Heart left ventricle (tissue), 13 donors: ENCODE measurements around the gene LRMDA.

Experiments
- POLR2A ChIP-seq, 2 donors: fragments of 450-650 bp; IDR thresholded peaks; one replicate each; pipeline ENCODE4 v1.6.1; 2017; ENCODE audit warnings: antibody characterized with exemption in 2 of 2, mild to moderate bottlenecking in 2 of 2, moderate library complexity in 2 of 2
- TF ChIP-seq, protein P1 (sequence below), 12 donors: fragments of 200-600 bp; sonication (generic) in 4 of 12; IDR thresholded peaks; one replicate each; pipeline versions ENCODE4 v1.5.0 to v1.8.0; 2018 to 2022; ENCODE audit warnings: antibody characterized with exemption in 12 of 12, mild to moderate bottlenecking in 5 of 12
- donor health status: ischemic (EF 13 %, LVEDD 7.1; RV severe dilation, severe dysfunction).
- donor health status: DM: no; HTN: yes; CAD: no.
- donor health status: DM: no; HTN: no; CAD: no.
- donor health status: ischemic (EF 25% LVEDD 6.9; RV normal size, moderate dysfunction).
- donor health status: ischemic (EF 25% LVEDD 5.7; RV mildly dilated, moderate dysfunction).
- donor health status: ischemic (EF 35%, LVEDD 5.7; RV mildly dilated, moderate dysfunction).
- donor health status: nonischemic (EF 11% LVEDD 7.7; RV severe dilation, severe dysfunction).
- donor health status: DM: yes; HTN: yes; CAD: no.
- donor health status: PGD.
- donor health status: ischemic (EF 29% LVEDD 5.4; RV normal size, mild dysfunction).
- donor health status: nonischemic (EF 23%, LVEDD 6.1; RV moderate dilation, normal function).

DNA sequence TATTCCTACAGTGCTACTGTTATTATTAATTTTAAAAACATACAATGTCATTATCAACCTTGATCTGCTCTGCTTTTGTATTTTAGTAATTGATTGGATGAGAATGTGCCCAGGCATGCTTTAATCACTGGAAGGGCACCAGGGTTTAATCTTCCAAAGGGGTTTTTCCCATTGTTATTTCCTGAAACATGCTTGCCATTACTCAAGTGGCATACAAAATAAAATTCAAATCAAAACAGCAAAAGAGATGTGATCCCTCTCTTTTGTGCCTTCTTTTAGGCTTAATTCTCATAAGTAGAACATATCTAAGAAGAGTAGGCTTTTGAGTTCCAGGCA lies 963.3 kb downstream of the LRMDA start:
- TF ChIP-seq, protein P1, sequence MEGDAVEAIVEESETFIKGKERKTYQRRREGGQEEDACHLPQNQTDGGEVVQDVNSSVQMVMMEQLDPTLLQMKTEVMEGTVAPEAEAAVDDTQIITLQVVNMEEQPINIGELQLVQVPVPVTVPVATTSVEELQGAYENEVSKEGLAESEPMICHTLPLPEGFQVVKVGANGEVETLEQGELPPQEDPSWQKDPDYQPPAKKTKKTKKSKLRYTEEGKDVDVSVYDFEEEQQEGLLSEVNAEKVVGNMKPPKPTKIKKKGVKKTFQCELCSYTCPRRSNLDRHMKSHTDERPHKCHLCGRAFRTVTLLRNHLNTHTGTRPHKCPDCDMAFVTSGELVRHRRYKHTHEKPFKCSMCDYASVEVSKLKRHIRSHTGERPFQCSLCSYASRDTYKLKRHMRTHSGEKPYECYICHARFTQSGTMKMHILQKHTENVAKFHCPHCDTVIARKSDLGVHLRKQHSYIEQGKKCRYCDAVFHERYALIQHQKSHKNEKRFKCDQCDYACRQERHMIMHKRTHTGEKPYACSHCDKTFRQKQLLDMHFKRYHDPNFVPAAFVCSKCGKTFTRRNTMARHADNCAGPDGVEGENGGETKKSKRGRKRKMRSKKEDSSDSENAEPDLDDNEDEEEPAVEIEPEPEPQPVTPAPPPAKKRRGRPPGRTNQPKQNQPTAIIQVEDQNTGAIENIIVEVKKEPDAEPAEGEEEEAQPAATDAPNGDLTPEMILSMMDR (IDR thresholded peaks at IDR 0.05), result no peak
- TF ChIP-seq POLR2A (IDR thresholded peaks at IDR 0.05), result no peak
